Measurements from ENCODE around the gene VRK1.

The VRK1 gene

GRCh38 chr14:96889091-96889490, 91.9 kb downstream of the VRK1 start:
- no peak for DNase-seq

GRCh38 chr14:96893966-96894622, 96.9 kb downstream of the VRK1 start:
- no peak for DNase-seq

GRCh38 chr14:96894966-96895365, 97.8 kb downstream of the VRK1 start:
- no peak for DNase-seq

GRCh38 chr14:96895658-96896271, 98.6 kb downstream of the VRK1 start:
- DNase-seq, result no peak

GRCh38 chr14:96897184-96897583, 100.0 kb downstream of the VRK1 start:
- DNase-seq, result no peak

- no peak for DNase-seq
Measured at GRCh38 chr14:96901227-96901626, 104.0 kb downstream of the VRK1 start.

- DNase-seq, result no peak
Measured at GRCh38 chr14:96902004-96902403, 104.8 kb downstream of the VRK1 start.

- no peak for DNase-seq
Measured at GRCh38 chr14:96903444-96904023, 106.4 kb downstream of the VRK1 start.

- no peak for DNase-seq
Measured at GRCh38 chr14:96904201-96904600, 107.0 kb downstream of the VRK1 start.

- DNase-seq, result no peak
Measured at GRCh38 chr14:96905065-96905464, 107.9 kb downstream of the VRK1 start.

GRCh38 chr14:96905825-96906224, 108.6 kb downstream of the VRK1 start:
- no peak for DNase-seq

GRCh38 chr14:96906434-96906833, 109.3 kb downstream of the VRK1 start:
- DNase-seq, result no peak

GRCh38 chr14:96909841-96910364, 112.7 kb downstream of the VRK1 start:
- no peak for DNase-seq

- no peak for DNase-seq
Measured at GRCh38 chr14:96911499-96912149, 114.4 kb downstream of the VRK1 start.

- no peak for DNase-seq
Measured at GRCh38 chr14:96914571-96915128, 117.5 kb downstream of the VRK1 start.

GRCh38 chr14:96915478-96915877, 118.3 kb downstream of the VRK1 start:
- no peak for DNase-seq

GRCh38 chr14:96916751-96917150, 119.6 kb downstream of the VRK1 start:
- DNase-seq, result no peak

GRCh38 chr14:96917442-96917963, 120.3 kb downstream of the VRK1 start:
- DNase-seq, result no peak

GRCh38 chr14:96920023-96920422, 122.8 kb downstream of the VRK1 start:
- no peak for DNase-seq

- DNase-seq, result no peak
Measured at GRCh38 chr14:96920820-96921219, 123.6 kb downstream of the VRK1 start.

GRCh38 chr14:96922986-96923385, 125.8 kb downstream of the VRK1 start:
- no peak for DNase-seq

GRCh38 chr14:96925422-96925821, 128.2 kb downstream of the VRK1 start:
- DNase-seq, result no peak

- DNase-seq, result no peak
Measured at GRCh38 chr14:96926001-96926400, 128.8 kb downstream of the VRK1 start.
